ENCODE results near the gene RNU6-1. TPM values are rescaled to one million over a fixed set of nuclear protein-coding genes. Genes with fewer than 3 reads are reported as not detected.

RNU6-1 gene
- total and polyA plus RNA-seq, 7 donors: not detected

- TF ChIP-seq EP300 (IDR thresholded peaks at IDR 0.05) (no peak), POLR2A (IDR thresholded peaks at IDR 0.05) (no peak), CTCF (IDR thresholded peaks at IDR 0.05) (no peak), POLR2AphosphoS5 (IDR thresholded peaks at IDR 0.05) (no peak)
- H3K27me3 ChIP-seq: no peaks in the 10 kb centered on the region
- no peaks in the 10 kb centered on the region for H3K36me3 ChIP-seq
- H3K4me1 ChIP-seq: peaks cover 0 to 37% (median 30%) of the 10 kb centered on the region in 4 donors
- no peaks in the 10 kb centered on the region for H3K9me3 ChIP-seq
- intact Hi-C loops (cut with DNase I): no loop called here
- 74 to 78% methylated on average over 3 of the region's 3 CpGs for WGBS, 2 donors
- DNase-seq: no peak
- no peak overlapping the region for H3K27ac ChIP-seq
- H3K4me3 ChIP-seq: no peak overlapping the region
Measured at GRCh38 chr15:67880651-67881182, 40.9 kb upstream of the RNU6-1 start.

GRCh38 chr15:67879440-67880129 lies 39.7 kb upstream of the RNU6-1 start:
- no peak for DNase-seq
- no peaks in the 10 kb centered on the region for H3K27me3 ChIP-seq
- TF ChIP-seq POLR2AphosphoS5 (IDR thresholded peaks at IDR 0.05) (no peak), EP300 (IDR thresholded peaks at IDR 0.05) (no peak), POLR2A (IDR thresholded peaks at IDR 0.05) (no peak), CTCF (IDR thresholded peaks at IDR 0.05) (no peak)
- intact Hi-C loops (cut with DNase I): no loop called here
- 72 to 93% methylated on average over 11 of the region's 11 CpGs for WGBS, 2 donors
- no peaks in the 10 kb centered on the region for H3K9me3 ChIP-seq
- peaks cover 0 to 28% (median 19%) of the 10 kb centered on the region in 4 donors for H3K4me1 ChIP-seq
- no peaks in the 10 kb centered on the region for H3K36me3 ChIP-seq
- H3K27ac ChIP-seq: no peak overlapping the region
- H3K4me3 ChIP-seq: no peak overlapping the region

GRCh38 chr15:67878712-67879206 lies 38.9 kb upstream of the RNU6-1 start:
- WGBS, 2 donors: 94 to 99% methylated on average over 2 of the region's 2 CpGs
- no peak for DNase-seq
- H3K9me3 ChIP-seq: no peaks in the 10 kb centered on the region
- peaks cover 0 to 21% (median 11%) of the 10 kb centered on the region in 4 donors for H3K4me1 ChIP-seq
- H3K36me3 ChIP-seq: no peaks in the 10 kb centered on the region
- TF ChIP-seq EP300 (IDR thresholded peaks at IDR 0.05) (no peak), POLR2A (IDR thresholded peaks at IDR 0.05) (no peak), POLR2AphosphoS5 (IDR thresholded peaks at IDR 0.05) (no peak)
- no peaks in the 10 kb centered on the region for H3K27me3 ChIP-seq
- H3K4me3 ChIP-seq: no peak overlapping the region
- intact Hi-C loops (cut with DNase I): no loop called here
- H3K27ac ChIP-seq: no peak overlapping the region

GRCh38 chr15:67873777-67874176 lies 33.9 kb upstream of the RNU6-1 start:
- DNase-seq: no peak
- intact Hi-C loops (cut with DNase I): no loop called here
- 93 to 95% methylated on average over 3 of the region's 3 CpGs for WGBS, 2 donors

More at GRCh38 chr15:67873777-67874176, 33.9 kb upstream of the RNU6-1 start:
- H3K4me1 ChIP-seq: no peaks in the 10 kb centered on the region
- no peaks in the 10 kb centered on the region for H3K36me3 ChIP-seq
- TF ChIP-seq POLR2AphosphoS5 (IDR thresholded peaks at IDR 0.05): no peak
- no peak for TF ChIP-seq CTCF (IDR thresholded peaks at IDR 0.05)
- TF ChIP-seq POLR2A (IDR thresholded peaks at IDR 0.05): no peak
- no peak for TF ChIP-seq EP300 (IDR thresholded peaks at IDR 0.05)
- no peaks in the 10 kb centered on the region for H3K27me3 ChIP-seq
- H3K9me3 ChIP-seq: no peaks in the 10 kb centered on the region
- no peak overlapping the region for H3K4me3 ChIP-seq
- no peak overlapping the region for H3K27ac ChIP-seq

All from sigmoid colon (tissue), 7 donors.